ENCODE data around the gene LCN6.
"Not testable (repeated sequence)": the region's sequence is repeated elsewhere in the genome, so short reads cannot be mapped to it uniquely, and the experiment has no call there.

The LCN6 gene

GRCh38 chr9:136748201-136748600, at the start of gene LCN6:
Gene LCN6, minus strand, starts transcription at chr9:136748525. Its CDS starts 42 bp downstream, at chr9:136748483.
- no peak for DNase-seq (ENCODE audit: low read depth in 2 of 2)

GRCh38 chr9:136796775-136797347, 48.5 kb upstream of the LCN6 start:
- DNase-seq (ENCODE audit: low read depth in 2 of 2), result not testable (repeated sequence)

GRCh38 chr9:136796238-136796774, 48.0 kb upstream of the LCN6 start, which contains the start of gene CCDC183:
Gene CCDC183, plus strand, starts transcription at chr9:136796338. Its CDS starts 60 bp downstream, at chr9:136796398.
- DNase-seq (ENCODE audit: low read depth in 2 of 2), result no peak

GRCh38 chr9:136795000-136795348, 46.6 kb upstream of the LCN6 start:
- DNase-seq (ENCODE audit: low read depth in 2 of 2), result no peak

- DNase-seq (ENCODE audit: low read depth in 2 of 2), result no peak
Observed at GRCh38 chr9:136794281-136794999, 46.1 kb upstream of the LCN6 start.

GRCh38 chr9:136793086-136793946, 45.0 kb upstream of the LCN6 start:
- no peak for DNase-seq (ENCODE audit: low read depth in 2 of 2)

GRCh38 chr9:136792321-136793085, 44.2 kb upstream of the LCN6 start:
- DNase-seq (ENCODE audit: low read depth in 2 of 2), result no peak

- peak; percentile 51 to 54 for DNase-seq (ENCODE audit: low read depth in 2 of 2)
Observed at GRCh38 chr9:136791516-136792276, 43.4 kb upstream of the LCN6 start.

- DNase-seq (ENCODE audit: low read depth in 2 of 2), result peak; percentile 100
Observed at GRCh38 chr9:136790640-136791515, 42.6 kb upstream of the LCN6 start, which contains the start of gene TMEM141. Gene TMEM141, plus strand, starts transcription at chr9:136791344. Its CDS starts 27 bp downstream, at chr9:136791371.

- no peak for DNase-seq (ENCODE audit: low read depth in 2 of 2)
Observed at GRCh38 chr9:136789523-136789937, 41.2 kb upstream of the LCN6 start.

- DNase-seq (ENCODE audit: low read depth in 2 of 2), result not testable (repeated sequence)
Observed at GRCh38 chr9:136788644-136789522, 40.6 kb upstream of the LCN6 start.

GRCh38 chr9:136787690-136788400, 39.5 kb upstream of the LCN6 start:
- peak; percentile 56 to 66 for DNase-seq (ENCODE audit: low read depth in 2 of 2)

GRCh38 chr9:136786983-136787382, 38.7 kb upstream of the LCN6 start:
- DNase-seq (ENCODE audit: low read depth in 2 of 2), result not testable (repeated sequence)

- no peak for DNase-seq (ENCODE audit: low read depth in 2 of 2)
Observed at GRCh38 chr9:136786451-136786850, 38.1 kb upstream of the LCN6 start.

- not testable (repeated sequence) for DNase-seq (ENCODE audit: low read depth in 2 of 2)
Observed at GRCh38 chr9:136785565-136786355, 37.4 kb upstream of the LCN6 start.

- no peak for DNase-seq (ENCODE audit: low read depth in 2 of 2)
Observed at GRCh38 chr9:136784997-136785361, 36.7 kb upstream of the LCN6 start.
